SJCRH30 (cell line): Measurements from ENCODE around the gene MMP1. TPM values are rescaled to one million over a fixed set of nuclear protein-coding genes. Genes with fewer than 3 reads are reported as not detected.
"Not testable (repeated sequence)": the region's sequence is repeated elsewhere in the genome, so short reads cannot be mapped to it uniquely, and the experiment has no call there.

Source experiments
- DNase-seq, 2 experiments: peaks; one replicate each; pipeline ENCODE4 v3.0.0-alpha.2; 2015 to 2020
- H3K27ac ChIP-seq: fragments of 250-450 bp; sonication (Bioruptor Pico); 2 replicates; pipeline ENCODE4 v1.5.1; 2020; ENCODE audit warnings: mild to moderate bottlenecking, moderate library complexity
- H3K27me3 ChIP-seq: fragments of 250-450 bp; sonication (Bioruptor Pico); 2 replicates; pipeline ENCODE4 v1.5.1; 2020; ENCODE audit warnings: mild to moderate bottlenecking, moderate library complexity
- H3K36me3 ChIP-seq: fragments of 250-450 bp; sonication (Bioruptor Pico); 2 replicates; pipeline ENCODE4 v1.5.1; 2020; ENCODE audit warnings: mild to moderate bottlenecking, moderate library complexity
- H3K4me1 ChIP-seq: fragments of 250-450 bp; sonication (Bioruptor Pico); 2 replicates; pipeline ENCODE4 v1.5.1; 2020; ENCODE audit warnings: mild to moderate bottlenecking, moderate library complexity
- H3K4me3 ChIP-seq: fragments of 250-450 bp; sonication (Bioruptor Pico); 2 replicates; pipeline ENCODE4 v1.5.1; 2020; ENCODE audit warnings: mild to moderate bottlenecking, moderate library complexity
- H3K9me3 ChIP-seq: fragments of 250-450 bp; sonication (Bioruptor Pico); replicated peaks from 2 replicates; pipeline ENCODE4 v1.5.1; 2020; ENCODE audit warnings: mild to moderate bottlenecking, moderate library complexity
- total RNA-seq: library from RNA; depleted of rRNA; stranded (reverse); fragments of >200 nt; shearing (Covaris generic); gene quantifications from 2 replicates; pipeline ENCODE4 v1.2.3, GENCODE V29; 2014; rRNA removed

Gene MMP1
- total RNA-seq, 1 experiment from 2014 or later, result not detected

DNA sequence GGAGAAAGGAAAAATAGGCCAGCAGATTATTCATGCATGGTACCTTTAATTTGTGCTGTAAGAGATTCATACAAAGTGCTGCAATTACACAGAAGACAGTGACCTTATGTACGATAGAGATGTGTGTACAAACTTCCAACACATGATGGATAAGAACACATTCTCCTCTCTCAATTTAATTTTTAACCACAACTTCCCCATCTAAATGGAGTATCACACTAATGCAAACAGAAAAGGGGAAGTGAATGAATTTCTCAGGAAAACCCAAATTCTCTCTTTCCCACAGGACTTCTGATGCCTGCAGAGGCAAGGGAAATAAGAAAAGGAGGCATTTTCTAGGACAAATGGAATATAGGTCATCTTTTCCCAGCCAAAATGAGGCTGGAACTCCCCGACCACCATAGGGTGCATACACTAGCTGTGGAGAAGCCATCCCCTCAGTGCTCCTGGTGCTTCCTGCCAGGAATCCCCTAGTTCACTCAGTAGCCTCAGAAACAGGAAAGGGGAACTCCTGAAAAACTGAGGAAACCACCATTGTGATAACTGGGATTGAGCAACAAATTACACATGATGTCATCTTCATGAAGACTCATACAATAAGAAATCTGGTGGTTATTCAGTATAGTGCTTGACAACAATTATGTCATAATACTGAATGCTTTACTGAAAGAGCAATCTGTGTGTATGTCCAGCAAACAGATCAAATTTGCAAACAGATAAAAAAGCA lies 40.0 kb downstream of the MMP1 start:
- no peak overlapping the region for H3K27ac ChIP-seq
- no peak overlapping the region for H3K4me3 ChIP-seq
- H3K4me1 ChIP-seq, result no peaks in the 10 kb centered on the region
- no peak for DNase-seq
- H3K27me3 ChIP-seq, result no peaks in the 10 kb centered on the region
- H3K36me3 ChIP-seq, result no peaks in the 10 kb centered on the region
- no peaks in the 10 kb centered on the region for H3K9me3 ChIP-seq

DNA sequence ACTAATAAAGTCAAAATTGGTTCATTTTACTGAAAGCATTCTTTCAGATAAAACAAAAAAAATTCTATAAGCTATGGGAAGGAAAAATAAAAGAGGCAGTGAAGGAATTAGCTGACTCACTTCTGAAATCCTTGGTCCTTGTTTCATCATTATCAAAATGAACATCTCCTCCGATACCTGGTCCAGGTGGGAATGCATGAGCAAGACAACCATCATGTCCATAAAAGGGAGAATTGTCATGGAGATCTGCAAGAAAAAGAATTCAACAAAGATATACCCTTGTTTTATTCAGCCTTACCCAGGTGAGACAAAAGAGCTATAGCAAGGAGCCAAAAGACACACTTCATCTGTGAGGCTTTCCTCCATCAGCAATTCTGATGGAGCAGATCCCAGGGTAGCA lies 44.7 kb downstream of the MMP1 start:
- Histone ChIP-seq H3K9me3 (no peaks in the 10 kb centered on the region), H3K27me3 (no peaks in the 10 kb centered on the region)

DNA sequence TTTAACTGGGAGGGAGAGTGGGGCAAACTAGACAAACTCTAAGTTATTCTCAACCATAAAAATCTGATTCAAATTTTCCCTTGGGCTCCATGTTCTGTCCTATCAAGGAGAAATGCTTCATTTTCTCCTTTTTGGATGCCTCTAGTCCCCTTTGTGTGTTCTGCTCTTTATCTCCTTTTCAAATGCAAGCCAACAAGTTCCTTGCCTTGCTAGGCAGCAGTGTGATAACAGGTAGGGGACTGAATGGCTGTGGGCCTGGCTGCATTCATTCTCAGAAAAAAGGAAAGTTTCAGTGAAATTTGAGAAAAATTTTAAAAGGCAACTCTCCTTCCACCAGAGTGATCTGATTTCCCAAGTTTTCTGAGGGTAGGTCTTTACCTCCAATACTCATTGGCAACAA lies 46.3 kb downstream of the MMP1 start:
- Histone ChIP-seq H3K27ac (no peak overlapping the region), H3K9me3 (no peaks in the 10 kb centered on the region), H3K4me1 (no peaks in the 10 kb centered on the region), H3K36me3 (no peaks in the 10 kb centered on the region), H3K4me3 (no peak overlapping the region), H3K27me3 (no peaks in the 10 kb centered on the region)
- no peak for DNase-seq

More for the DNA sequence above, 44.7 kb downstream of the MMP1 start:
- DNase-seq, result no peak
- H3K4me1 ChIP-seq, result no peaks in the 10 kb centered on the region
- no peak overlapping the region for H3K4me3 ChIP-seq
- no peak overlapping the region for H3K27ac ChIP-seq
- H3K36me3 ChIP-seq, result no peaks in the 10 kb centered on the region

DNA sequence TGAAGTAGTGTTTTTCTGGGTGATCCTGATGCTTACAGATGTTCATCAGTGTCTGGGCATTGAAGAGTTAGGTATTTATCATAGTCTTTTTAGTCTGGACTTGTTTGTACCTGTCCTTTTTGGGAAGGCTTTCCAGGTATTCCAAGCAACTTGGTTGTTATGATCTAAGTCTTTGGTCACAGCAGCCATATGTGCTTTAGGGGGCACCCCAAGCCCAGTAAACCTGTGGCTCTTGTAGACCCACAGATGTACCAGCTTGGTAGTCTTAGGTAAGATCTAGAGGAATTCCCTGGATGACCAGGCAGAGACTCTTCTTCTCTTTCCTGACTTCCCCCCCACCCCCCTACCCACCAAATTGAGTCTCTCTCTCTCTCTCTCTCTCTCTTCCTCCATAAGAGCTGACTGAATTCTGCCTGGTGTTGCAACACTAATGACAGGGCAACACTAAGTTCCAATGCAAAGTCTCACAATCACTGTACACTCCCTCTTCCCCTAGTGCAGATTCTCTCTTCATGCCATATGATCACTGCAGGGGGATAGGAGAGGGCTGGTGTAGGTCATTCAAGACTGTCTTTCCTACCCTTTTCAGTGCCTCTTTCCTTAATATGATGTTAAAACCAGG lies 48.7 kb downstream of the MMP1 start:
- H3K27me3 ChIP-seq, result no peaks in the 10 kb centered on the region
- no peak overlapping the region for H3K4me3 ChIP-seq
- H3K27ac ChIP-seq, result no peak overlapping the region

DNA sequence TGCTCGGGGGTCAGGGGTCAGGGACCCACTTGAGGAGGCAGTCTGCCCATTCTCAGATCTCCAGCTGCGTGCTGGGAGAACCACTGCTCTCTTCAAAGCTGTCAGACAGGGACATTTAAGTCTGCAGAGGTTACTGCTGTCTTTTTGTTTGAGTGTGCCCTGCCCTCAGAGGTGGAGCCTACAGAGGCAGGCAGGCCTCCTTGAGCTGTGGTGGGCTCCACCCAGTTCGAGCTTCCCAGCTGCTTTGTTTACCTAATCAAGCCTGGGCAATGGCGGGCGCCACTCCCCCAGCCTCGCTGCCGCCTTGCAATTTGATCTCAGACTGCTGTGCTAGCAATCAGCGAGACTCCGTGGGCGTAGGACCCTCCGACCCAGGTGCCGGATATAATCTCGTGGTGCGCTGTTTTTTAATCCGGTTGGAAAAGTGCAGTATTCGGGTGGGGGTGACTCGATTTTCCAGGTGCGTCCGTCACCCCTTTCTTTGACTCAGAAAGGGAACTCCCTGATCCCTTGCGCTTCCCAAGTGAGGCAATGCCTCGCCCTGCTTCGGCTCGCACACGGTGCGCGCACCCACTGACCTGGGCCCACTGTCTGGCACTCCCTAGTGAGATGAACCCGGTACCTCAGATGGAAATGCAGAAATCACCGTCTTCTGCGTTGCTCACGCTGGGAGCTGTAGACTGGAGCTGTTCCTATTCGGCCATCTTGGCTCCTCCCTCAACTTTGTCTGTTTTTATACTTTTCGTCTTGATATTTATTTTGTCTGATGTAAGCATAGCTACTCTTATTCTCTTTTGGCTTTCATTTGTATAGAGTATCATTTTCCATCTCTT lies 51.0 kb downstream of the MMP1 start:
- not testable (repeated sequence) for H3K4me1 ChIP-seq, H3K27me3 ChIP-seq, H3K36me3 ChIP-seq, H3K9me3 ChIP-seq
- peak overlapping the region; percentile 59 for H3K4me3 ChIP-seq
- DNase-seq, result peak; percentile 10 to 27
- peak overlapping the region; percentile 43 for H3K27ac ChIP-seq

More for the DNA sequence above, 48.7 kb downstream of the MMP1 start:
- Histone ChIP-seq H3K4me1 (no peaks in the 10 kb centered on the region), H3K9me3 (no peaks in the 10 kb centered on the region), H3K36me3 (no peaks in the 10 kb centered on the region)
- no peak for DNase-seq

Other genes with a start within 250 kb of the MMP1 start
- not detected in 2 replicates for gene MMP20, start 172.8 kb downstream of the MMP1 start, total RNA-seq
- not detected in 2 replicates for gene MMP27, start 92.4 kb downstream of the MMP1 start, total RNA-seq
- not detected in 2 replicates for gene MMP8, start 73.2 kb downstream of the MMP1 start, total RNA-seq
- not detected in 2 replicates for gene MMP10, start 17.5 kb downstream of the MMP1 start, total RNA-seq
- gene MMP3, start 45.4 kb upstream of the MMP1 start, total RNA-seq, result 0.43 and 0.71 TPM in 2 replicates
- gene MMP12, start 76.8 kb upstream of the MMP1 start, total RNA-seq, result not detected in 2 replicates
- not detected in 2 replicates for gene MMP13, start 157.6 kb upstream of the MMP1 start, total RNA-seq